KMS-11 (cell line): ENCODE data around the gene TMC1.
A peak's percentile ranks its signal among the peaks of the same experiment; 100 is the strongest.
"Not testable (repeated sequence)": the region's sequence is repeated elsewhere in the genome, so short reads cannot be mapped to it uniquely, and the experiment has no call there.

ENCODE experiments used
- H2AFZ ChIP-seq: fragments of 200-600 bp; sonication (generic); 2 replicates; pipeline ENCODE4 v1.6.1; 2016; ENCODE audit warnings: antibody characterized with exemption, mixed run types, low read depth
- H3K27ac ChIP-seq: fragments of 200-600 bp; sonication (generic); 2 replicates; pipeline ENCODE4 v1.6.1; 2016; ENCODE audit warnings: mild to moderate bottlenecking, mixed run types
- H3K27me3 ChIP-seq: fragments of 200-600 bp; sonication (generic); 2 replicates; pipeline ENCODE4 v1.6.1; 2017; ENCODE audit warnings: mild to moderate bottlenecking, low read depth, mixed run types, moderate library complexity; ENCODE audit not compliant: insufficient read depth
- H3K36me3 ChIP-seq: fragments of 200-600 bp; sonication (generic); 2 replicates; pipeline ENCODE4 v1.6.1; 2017; ENCODE audit warnings: mild to moderate bottlenecking, mixed run types; ENCODE audit not compliant: insufficient read depth
- H3K4me1 ChIP-seq: fragments of 200-600 bp; sonication (generic); 2 replicates; pipeline ENCODE4 v1.6.1; 2016; ENCODE audit warnings: mild to moderate bottlenecking, low read depth, mixed run types; ENCODE audit not compliant: poor library complexity, severe bottlenecking
- H3K4me2 ChIP-seq: fragments of 200-600 bp; sonication (generic); 2 replicates; pipeline ENCODE4 v1.7.0; 2016; ENCODE audit warnings: mild to moderate bottlenecking, mixed run types
- H3K4me3 ChIP-seq: fragments of 200-600 bp; sonication (generic); IDR thresholded peaks from 2 replicates; pipeline ENCODE4 v1.6.1; 2017; ENCODE audit warnings: low read depth, low read length, mixed read lengths; ENCODE audit not compliant: insufficient read depth
- H3K79me2 ChIP-seq: fragments of 200-600 bp; sonication (generic); 2 replicates; pipeline ENCODE4 v1.6.1; 2016; ENCODE audit warnings: low read depth, mixed run types; ENCODE audit not compliant: insufficient read depth
- H3K9ac ChIP-seq: fragments of 200-600 bp; sonication (generic); 2 replicates; pipeline ENCODE4 v1.6.1; 2016; ENCODE audit warnings: mild to moderate bottlenecking, mixed run types
- H4K20me1 ChIP-seq: fragments of 200-600 bp; sonication (generic); 2 replicates; pipeline ENCODE4 v1.6.1; 2016; ENCODE audit warnings: mild to moderate bottlenecking, mixed run types; ENCODE audit not compliant: insufficient read depth
- TF ChIP-seq, protein P1 (sequence below): fragments of 200-600 bp; sonication (generic); conservative IDR thresholded peaks from 2 replicates; pipeline ENCODE4 v1.6.1; 2017; ENCODE audit warnings: low read depth, mild to moderate bottlenecking, antibody characterized with exemption, low read length, moderate library complexity, mixed read lengths

The TMC1 gene

DNA sequence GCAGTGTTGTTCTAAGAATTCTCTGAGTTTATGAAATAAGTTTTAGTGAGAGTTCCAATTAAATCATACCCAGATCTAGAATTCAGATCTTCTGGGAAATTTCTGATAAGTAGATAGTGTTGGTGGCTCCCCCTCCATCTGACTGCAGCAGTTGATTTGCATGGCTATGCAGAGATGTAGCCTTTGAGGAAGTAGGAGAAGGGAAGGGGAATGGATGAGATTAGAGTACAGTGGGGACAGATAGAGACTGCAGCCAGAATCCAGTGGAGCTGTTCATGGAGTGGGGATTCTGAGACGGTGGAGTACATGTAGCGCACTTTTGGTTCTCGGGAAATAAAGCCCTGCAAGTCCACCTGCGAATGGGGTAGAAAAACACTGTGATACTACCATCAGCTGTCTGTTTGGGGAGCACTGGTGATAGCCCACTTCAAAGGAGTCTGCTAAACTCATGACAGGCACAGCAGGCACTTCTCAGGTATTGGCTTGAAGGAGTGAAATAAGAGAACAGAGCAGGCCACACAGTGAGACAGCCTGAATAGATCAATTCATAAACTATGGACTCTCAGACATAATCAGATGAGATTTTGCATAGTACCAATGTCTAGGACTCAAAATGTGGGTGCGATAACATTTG is 334.6 kb downstream of the TMC1 start:
- H3K9ac ChIP-seq, result no peak overlapping the region
- no peaks in the 10 kb centered on the region for H3K79me2 ChIP-seq
- no peak overlapping the region for H3K4me2 ChIP-seq
- peaks cover 13% of the 10 kb centered on the region for H3K4me1 ChIP-seq
- H2AFZ ChIP-seq, result no peak overlapping the region
- H4K20me1 ChIP-seq, result no peaks in the 10 kb centered on the region
- no peaks in the 10 kb centered on the region for H3K27me3 ChIP-seq
- no peaks in the 10 kb centered on the region for H3K36me3 ChIP-seq
- TF ChIP-seq, protein P1, sequence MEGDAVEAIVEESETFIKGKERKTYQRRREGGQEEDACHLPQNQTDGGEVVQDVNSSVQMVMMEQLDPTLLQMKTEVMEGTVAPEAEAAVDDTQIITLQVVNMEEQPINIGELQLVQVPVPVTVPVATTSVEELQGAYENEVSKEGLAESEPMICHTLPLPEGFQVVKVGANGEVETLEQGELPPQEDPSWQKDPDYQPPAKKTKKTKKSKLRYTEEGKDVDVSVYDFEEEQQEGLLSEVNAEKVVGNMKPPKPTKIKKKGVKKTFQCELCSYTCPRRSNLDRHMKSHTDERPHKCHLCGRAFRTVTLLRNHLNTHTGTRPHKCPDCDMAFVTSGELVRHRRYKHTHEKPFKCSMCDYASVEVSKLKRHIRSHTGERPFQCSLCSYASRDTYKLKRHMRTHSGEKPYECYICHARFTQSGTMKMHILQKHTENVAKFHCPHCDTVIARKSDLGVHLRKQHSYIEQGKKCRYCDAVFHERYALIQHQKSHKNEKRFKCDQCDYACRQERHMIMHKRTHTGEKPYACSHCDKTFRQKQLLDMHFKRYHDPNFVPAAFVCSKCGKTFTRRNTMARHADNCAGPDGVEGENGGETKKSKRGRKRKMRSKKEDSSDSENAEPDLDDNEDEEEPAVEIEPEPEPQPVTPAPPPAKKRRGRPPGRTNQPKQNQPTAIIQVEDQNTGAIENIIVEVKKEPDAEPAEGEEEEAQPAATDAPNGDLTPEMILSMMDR, result no peak
- no peak overlapping the region for H3K27ac ChIP-seq
- H3K4me3 ChIP-seq, result no peak overlapping the region

DNA sequence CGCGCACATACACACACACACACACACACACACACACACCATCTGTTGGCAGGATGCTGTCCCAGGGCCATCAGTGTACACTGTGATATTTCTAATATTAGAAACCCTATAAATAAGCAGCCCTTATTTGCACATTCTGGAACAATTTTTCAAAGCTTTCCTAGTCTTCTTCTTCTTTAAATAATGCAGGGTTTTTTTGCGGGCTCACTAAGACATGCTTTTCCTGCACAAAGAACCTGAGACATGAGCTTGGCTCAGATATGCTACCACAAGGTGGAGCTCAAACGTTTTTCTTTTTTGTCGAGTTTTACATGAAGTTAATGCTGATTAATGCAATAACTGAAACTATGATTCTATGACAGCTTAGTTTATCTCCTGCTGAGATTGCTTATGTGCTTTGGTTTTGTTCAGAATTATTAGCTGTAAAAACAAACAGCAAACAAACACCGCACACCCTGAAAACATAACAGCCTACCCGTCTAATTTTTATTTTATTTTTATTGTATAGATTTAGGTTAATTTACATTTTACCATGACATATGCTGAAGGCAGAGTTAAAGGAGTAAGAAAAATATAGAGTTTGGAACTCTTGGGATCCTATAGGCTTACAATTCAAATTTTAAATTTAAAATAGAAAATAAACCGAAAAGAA is 335.7 kb downstream of the TMC1 start:
- peaks cover 13% of the 10 kb centered on the region for H3K4me1 ChIP-seq
- no peaks in the 10 kb centered on the region for H3K36me3 ChIP-seq
- TF ChIP-seq, protein P1, result peak; percentile 74
- no peaks in the 10 kb centered on the region for H3K79me2 ChIP-seq
- H3K27me3 ChIP-seq, result no peaks in the 10 kb centered on the region
- H3K9ac ChIP-seq, result no peak overlapping the region
- peak overlapping the region; percentile 7; the same call in 1 of the 2 replicates for H3K4me2 ChIP-seq
- no peaks in the 10 kb centered on the region for H4K20me1 ChIP-seq
- no peak overlapping the region for H3K27ac ChIP-seq
- H2AFZ ChIP-seq, result no peak overlapping the region
- no peak overlapping the region for H3K4me3 ChIP-seq

DNA sequence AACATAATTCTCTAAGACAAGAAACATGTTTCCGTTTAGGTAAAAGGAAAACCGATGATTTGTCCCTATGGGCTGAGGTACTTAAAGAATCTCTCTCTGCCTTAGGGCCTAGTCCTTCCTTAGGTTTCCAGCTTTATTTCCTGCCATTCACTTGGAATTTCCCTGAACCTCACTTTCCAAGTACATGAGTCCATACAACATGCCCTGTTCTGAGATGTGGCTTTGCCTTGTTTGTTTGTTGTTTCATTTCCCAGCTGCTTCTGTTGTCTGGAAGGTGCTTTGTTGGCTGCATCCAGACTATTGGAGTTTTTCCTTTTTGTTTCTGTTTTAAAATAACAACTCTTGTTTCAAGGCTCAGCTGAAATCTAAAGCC is 336.2 kb downstream of the TMC1 start:
- TF ChIP-seq, protein P1, result no peak
- Histone ChIP-seq H3K27me3 (no peaks in the 10 kb centered on the region), H3K27ac (no peak overlapping the region), H4K20me1 (no peaks in the 10 kb centered on the region), H3K36me3 (no peaks in the 10 kb centered on the region), H3K4me2 (peak overlapping the region; percentile 7; the same call in 1 of the 2 replicates), H3K9ac (no peak overlapping the region), H3K79me2 (no peaks in the 10 kb centered on the region), H3K4me1 (peaks cover 13% of the 10 kb centered on the region), H3K4me3 (no peak overlapping the region), H2AFZ (peak overlapping the region; percentile 20; the same call in 1 of the 2 replicates)

DNA sequence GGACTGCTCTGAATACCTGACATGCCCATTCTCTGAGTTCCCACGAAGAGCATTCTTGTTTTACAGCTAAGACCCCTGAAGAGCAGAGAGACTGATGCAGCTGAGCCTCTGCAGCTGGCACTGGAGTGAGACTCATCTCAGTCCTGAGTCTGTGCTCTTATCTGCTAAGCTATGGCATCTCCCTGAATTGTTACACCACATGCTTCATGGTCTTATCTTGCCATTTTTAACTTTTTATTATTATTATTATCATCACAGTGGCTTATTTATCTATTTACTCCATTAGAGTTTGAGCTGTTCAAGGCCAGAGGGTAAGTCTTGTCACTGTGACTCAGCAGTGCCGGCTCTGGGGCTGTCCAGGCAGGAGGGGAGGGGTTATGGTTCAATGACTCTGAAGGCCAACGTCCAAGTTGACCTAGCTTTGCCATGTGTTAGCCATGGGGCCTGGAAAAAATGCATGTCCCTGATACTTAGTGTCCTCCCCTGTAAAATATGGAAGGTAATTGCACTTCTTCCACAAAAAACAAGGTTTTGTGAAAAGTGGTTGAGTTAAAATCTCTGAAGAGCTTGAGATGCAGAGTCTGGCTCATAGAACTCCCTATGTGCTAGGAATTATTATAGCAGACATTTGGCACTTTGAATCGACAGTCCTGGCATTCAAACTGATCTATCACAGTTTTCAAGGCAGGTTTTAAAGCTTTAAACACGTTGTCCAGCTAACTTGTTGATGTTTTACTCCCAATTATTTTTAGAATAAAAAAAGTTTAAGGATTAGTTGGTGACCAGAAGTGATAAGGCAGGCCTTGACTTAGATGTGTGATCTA is 336.9 kb downstream of the TMC1 start:
- TF ChIP-seq, protein P1, result no peak
- H3K27me3 ChIP-seq, result no peaks in the 10 kb centered on the region
- no peak overlapping the region for H3K9ac ChIP-seq
- H3K4me1 ChIP-seq, result peaks cover 13% of the 10 kb centered on the region
- H3K4me2 ChIP-seq, result no peak overlapping the region
- H3K79me2 ChIP-seq, result no peaks in the 10 kb centered on the region
- no peaks in the 10 kb centered on the region for H3K36me3 ChIP-seq
- H4K20me1 ChIP-seq, result no peaks in the 10 kb centered on the region
- no peak overlapping the region for H3K4me3 ChIP-seq
- H3K27ac ChIP-seq, result no peak overlapping the region; the same call in 1 of the 2 replicates
- H2AFZ ChIP-seq, result peak overlapping the region; percentile 20; the same call in 1 of the 2 replicates

DNA sequence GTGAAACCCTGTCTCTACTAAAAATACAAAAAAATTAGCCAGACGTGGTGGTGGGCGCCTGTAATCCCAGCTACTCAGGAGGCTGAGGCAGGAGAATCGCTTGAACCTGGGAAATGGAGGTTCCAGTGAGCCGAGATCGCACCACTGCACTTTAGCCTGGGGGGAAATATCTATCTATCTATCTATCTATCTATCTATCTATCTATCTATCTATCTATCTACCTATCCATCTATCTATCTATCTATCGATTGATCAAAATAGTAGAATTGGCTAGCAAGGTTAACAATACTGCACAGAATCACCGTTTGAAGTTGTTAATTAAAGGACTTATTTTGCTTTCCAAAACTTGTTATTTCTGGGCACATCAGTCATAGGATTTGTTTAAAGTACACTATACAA is 341.4 kb downstream of the TMC1 start:
- H2AFZ ChIP-seq, H3K79me2 ChIP-seq, H3K4me2 ChIP-seq, H3K4me1 ChIP-seq, H3K27ac ChIP-seq, H4K20me1 ChIP-seq, H3K9ac ChIP-seq, H3K4me3 ChIP-seq, H3K27me3 ChIP-seq, H3K36me3 ChIP-seq: not testable (repeated sequence)
